Measurements from ENCODE around the gene USP9X.

DNA sequence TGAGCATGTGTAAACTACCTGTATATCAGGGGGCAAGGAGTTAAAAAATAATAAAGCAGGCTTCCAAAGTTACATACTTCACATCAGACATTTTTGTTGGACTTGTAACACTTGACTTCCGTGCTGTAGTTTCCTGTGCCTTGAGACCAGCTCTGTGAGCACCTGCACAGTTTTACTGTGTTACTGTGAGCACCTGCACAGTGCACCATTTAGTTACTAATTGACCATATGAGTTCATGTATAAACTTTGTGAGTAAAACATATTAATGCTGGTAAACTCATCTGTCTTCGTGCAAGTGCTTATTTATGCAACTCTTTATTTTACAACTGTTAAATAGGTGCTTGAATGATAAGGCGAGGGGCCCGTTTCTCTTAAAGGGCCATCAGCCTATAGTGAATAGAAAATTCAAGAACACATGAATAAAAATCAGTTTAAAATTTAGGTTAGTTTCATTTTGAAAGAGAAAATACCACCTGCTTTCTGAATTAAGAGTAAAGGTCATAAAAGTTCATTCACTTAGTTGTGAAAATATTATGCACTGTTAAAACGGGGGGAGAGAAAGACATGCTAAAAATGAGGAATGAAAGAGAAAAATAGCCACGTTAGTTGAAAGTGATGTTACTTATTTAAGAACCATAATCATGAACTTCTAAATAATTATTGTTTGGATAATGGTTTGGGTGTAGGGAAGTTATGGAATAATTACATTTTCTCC lies 42.4 kb downstream of the USP9X start:
- TF ChIP-seq GATA3 (IDR thresholded peaks at IDR 0.05; ENCODE audit: low read depth, low read length): no peak
- no peak for TF ChIP-seq GATA2 (IDR thresholded peaks at IDR 0.05; ENCODE audit: low read depth, low read length)
